VCaP (cell line): ENCODE data around the gene CTIF.

ENCODE experiments used
- H3K27ac ChIP-seq: fragments of 450-650 bp; 2 replicates; pipeline ENCODE4 v1.5.1; 2017
- TF ChIP-seq, protein P1 (sequence below): fragments of 450-650 bp; conservative IDR thresholded peaks from 2 replicates; pipeline ENCODE4 v1.5.1; 2017; ENCODE audit warnings: mild to moderate bottlenecking, moderate library complexity

CTIF gene

DNA sequence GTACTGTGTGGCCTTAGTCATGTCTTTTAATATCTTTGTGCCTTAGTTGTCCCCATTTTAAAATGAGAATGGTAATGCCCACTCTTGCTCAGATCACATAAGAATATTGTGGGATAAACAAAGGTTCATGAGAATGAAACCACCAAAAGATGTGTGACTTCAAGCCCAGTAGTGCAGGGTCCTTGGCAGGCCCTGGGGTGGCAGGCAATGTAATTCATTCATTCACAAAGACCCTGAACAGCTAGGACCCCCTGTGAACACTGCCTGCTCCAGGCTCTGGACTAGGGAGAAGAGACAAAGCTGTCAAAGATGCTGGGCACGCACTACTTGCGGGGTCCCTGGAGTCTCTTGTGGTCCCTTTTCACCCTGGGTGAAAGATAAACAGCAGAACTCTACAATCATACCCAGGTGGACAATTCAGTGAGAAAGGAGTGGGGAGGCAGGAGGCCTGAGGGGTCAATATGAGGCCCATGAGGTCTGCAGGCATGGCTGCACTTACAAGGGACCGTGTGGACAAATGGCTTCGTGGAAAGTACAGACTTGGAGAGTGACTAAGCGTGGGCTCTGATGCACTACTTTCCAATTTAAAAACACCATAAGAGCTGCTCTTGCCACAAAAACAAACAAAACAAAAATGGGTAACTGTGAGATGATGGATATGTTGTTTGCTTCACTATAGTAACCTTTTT lies 275.8 kb downstream of the CTIF start:
- no peak overlapping the region for H3K27ac ChIP-seq
- TF ChIP-seq, protein P1, sequence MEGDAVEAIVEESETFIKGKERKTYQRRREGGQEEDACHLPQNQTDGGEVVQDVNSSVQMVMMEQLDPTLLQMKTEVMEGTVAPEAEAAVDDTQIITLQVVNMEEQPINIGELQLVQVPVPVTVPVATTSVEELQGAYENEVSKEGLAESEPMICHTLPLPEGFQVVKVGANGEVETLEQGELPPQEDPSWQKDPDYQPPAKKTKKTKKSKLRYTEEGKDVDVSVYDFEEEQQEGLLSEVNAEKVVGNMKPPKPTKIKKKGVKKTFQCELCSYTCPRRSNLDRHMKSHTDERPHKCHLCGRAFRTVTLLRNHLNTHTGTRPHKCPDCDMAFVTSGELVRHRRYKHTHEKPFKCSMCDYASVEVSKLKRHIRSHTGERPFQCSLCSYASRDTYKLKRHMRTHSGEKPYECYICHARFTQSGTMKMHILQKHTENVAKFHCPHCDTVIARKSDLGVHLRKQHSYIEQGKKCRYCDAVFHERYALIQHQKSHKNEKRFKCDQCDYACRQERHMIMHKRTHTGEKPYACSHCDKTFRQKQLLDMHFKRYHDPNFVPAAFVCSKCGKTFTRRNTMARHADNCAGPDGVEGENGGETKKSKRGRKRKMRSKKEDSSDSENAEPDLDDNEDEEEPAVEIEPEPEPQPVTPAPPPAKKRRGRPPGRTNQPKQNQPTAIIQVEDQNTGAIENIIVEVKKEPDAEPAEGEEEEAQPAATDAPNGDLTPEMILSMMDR, result no peak

GRCh38 chr18:48815179-48815515 lies 276.3 kb downstream of the CTIF start:
- TF ChIP-seq, protein P1, result no peak
- H3K27ac ChIP-seq, result no peak overlapping the region

GRCh38 chr18:48815581-48816324 lies 276.9 kb downstream of the CTIF start:
- TF ChIP-seq, protein P1, result no peak
- H3K27ac ChIP-seq, result no peak overlapping the region

DNA sequence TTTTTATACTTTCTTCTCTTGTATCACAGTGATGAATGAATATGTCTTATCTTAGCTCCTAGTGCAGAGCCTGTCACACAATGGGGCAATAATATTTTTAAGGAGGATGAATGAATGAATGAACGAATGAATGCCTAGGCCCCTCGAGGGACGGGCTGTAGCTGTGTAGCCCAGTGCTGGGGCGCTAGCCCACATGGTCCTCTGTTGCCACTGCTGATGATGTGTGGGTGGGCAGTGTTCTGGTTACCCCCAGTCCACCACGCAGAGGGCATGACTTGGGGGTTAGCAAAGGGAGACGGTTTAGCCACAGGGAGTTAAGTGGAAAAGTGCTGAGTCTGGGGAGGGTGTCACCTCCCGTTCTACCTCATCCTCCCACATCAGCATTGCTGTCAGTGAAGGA lies 277.7 kb downstream of the CTIF start:
- no peak overlapping the region for H3K27ac ChIP-seq
- TF ChIP-seq, protein P1, result no peak

DNA sequence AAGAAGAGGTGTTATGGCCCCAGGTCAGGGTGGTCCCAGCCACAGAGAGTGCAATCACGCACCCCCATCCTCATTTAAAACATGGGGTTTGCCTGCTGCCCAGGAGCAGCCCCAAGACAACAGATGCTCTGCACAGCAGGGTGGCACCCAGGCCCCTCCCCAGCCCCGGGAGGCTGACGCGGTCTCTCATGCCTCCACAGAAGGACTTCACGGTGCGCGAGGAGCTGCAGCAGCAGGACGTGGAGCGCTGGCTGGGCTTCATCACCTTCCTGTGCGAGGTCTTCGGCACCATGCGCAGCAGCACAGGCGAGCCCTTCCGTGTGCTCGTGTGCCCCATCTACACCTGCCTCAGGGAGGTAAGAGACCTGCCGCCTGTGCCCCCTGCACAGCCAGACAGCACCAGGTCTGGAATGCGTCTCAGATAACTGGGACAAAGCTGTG lies 278.2 kb downstream of the CTIF start:
- TF ChIP-seq, protein P1, result no peak
- no peak overlapping the region for H3K27ac ChIP-seq

DNA sequence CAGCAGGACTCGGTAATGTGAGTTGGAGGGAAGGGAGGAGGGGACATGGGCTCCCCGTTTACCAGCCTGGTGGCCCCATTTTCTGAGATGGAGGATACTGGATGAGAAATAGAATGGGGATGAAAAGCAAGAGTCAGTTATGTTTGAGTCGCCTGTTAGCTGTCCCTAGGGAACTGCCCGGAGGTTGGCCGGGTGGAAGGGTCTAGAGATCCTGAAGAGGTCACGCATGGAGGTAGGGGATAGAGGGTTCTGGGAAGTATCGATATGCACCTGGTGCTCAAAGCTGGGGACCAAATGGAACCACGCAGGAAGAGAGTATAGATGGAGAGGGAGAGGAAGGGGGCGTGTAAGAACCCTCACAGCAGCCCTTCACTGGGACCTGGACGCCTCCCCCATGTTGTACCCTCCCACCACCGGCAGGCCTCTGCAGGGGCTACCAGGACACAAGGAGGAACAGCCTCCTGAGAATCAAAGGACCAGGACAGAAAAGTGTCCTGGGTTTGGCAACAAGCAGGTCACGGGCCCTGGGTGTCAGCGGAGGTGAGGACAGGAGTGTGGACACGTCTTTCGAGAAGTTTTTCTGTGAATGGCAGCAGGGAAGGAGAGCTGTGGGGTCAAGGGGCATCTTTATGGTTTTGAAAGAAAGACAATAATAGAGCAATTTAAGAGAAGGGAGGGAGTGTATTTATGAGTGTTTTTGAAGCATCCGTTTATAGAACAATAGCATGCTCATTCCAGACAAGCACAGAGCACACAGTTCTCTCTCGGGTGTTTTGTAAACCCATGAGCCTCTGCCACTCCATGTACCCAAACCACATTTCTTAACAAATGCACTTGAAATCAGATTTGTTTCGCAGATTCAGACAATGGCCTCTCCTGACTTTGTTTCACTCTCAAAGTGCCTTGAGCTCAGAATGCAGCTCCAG lies 279.8 kb downstream of the CTIF start:
- no peak overlapping the region for H3K27ac ChIP-seq
- TF ChIP-seq, protein P1, result no peak

- TF ChIP-seq, protein P1, result no peak
- no peak overlapping the region for H3K27ac ChIP-seq
These were observed 280.4 kb downstream of the CTIF start for GRCh38 chr18:48819276-48819675.
